Nucleus accumbens (tissue), 56 donors: ENCODE results near the gene TMEM156.
A peak's percentile ranks its signal among the peaks of the same experiment; 100 is the strongest.

Source experiments
- DNase-seq, 56 donors: peaks; one replicate each; lab custom pipeline; 2025; lab: John Stamatoyannopoulos, UW

TMEM156 gene, protein sequence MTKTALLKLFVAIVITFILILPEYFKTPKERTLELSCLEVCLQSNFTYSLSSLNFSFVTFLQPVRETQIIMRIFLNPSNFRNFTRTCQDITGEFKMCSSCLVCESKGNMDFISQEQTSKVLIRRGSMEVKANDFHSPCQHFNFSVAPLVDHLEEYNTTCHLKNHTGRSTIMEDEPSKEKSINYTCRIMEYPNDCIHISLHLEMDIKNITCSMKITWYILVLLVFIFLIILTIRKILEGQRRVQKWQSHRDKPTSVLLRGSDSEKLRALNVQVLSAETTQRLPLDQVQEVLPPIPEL

DNA sequence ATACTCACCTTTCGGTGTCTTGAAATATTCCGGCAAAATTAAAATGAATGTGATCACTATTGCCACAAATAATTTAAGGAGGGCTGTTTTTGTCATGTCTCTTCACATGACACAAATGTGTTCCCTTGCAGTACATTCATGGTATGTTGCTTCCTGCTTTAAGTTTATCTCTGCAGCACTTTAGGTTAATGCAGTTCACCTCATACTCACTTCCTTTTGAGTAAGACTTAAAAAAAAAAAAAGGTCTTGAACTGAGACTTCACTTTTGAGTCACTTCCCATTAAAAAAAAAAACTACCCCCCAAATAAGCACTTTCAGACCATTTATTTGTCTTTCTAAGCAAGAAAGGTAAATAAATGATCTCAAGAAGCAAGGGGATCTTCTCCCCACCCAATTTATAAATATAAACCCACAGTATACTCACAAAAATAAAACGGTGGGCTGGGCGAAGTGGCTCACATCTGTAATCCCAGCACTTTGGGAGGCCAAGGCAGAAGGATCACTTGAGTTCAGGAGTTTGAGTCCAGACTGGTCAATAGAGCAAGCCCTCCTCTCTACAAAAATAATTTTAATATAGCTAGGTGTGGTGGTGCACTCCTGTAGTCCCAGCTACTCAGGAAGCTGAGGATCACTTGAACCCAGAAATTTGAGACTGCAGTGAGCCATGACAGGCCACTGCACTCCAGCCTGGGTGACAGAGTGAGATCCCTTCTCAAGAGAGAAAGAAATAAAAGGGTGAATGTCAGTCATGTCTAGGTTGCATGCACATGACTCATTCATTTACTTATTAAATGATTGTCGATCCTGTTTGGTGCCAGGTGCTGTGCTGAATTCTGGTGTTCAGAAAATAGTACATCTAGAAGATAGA, at the start of gene TMEM156:
Gene TMEM156 (minus strand): TSS at position 192 of the 868 bp plus-strand sequence. CDS start 96 bp downstream, at position 96.
- no peak for DNase-seq

DNA sequence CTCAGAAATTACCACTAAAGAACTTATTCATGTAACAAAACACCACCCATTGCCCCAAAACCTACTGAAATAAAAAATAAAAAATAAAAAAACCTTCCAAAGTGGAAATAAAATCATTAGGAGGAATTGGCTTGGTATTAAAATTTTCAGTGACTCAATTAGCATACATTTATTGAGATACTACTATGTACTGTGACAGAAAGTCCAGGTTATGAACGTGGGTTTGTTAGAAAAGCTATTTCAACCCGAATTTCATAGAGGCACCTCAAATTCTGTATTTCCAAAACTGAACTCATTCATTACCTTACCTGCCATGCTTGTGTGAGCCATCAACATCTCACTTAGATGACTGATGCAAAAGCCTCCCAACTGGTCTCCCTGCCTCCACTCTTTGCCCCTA, 46.6 kb upstream of the TMEM156 start:
- DNase-seq, result no peak

DNA sequence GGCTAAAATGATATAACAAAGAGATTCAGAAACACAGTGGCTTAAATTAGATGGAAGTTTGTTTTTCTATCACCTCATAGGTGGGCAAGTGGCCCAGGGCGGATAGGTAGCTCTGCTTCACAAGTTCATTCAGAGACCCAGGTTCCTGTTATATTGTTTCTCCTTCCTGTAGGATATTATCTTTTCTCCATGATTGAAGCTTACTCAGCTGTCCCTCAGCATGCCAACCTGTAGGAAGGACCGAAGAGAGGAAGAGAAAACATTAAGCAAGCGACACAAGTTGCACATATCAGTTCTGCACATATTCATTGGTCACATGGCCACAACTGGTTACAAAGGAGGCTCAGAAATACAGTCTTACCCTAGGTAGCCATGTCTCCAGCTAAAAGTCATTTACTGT, 36.7 kb upstream of the TMEM156 start:
- DNase-seq, result no peak

DNA sequence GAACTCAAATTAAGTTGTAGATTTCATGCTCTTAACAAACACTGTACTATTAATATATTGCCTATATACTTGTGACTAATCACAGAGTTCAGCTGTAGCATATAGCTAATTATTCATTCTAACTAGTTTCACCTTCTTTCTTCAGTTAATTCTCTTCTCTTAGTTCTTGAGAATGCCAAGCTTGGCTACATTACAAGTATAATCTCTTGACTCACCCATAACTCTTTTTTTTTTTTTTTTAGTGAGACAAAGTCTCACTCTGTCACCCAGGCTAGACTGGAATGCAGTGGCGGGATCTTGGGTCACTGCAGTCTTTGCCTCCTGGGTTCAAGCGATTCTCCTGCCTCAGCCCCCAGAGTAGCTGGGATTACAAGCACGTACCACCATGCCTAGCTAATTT, 35.2 kb upstream of the TMEM156 start:
- no peak for DNase-seq

DNA sequence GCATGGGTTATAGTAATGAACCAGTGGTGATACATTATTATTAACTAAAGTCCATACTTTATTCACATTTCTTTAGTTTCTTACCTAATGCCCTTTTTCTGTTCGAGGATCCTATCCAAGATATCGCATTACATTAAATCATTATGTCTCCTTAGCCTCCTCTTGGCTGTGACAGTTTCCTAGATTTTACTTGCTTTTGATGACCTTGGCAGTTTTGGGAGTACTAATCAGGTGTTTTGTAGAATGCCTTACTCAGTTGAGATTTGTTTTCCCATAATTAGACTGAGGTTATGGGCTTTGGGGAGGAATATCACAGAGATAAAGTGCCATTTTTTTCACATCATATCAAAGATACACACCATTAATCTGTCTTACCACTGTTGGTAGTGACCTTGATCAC, 34.8 kb upstream of the TMEM156 start:
- no peak for DNase-seq

DNA sequence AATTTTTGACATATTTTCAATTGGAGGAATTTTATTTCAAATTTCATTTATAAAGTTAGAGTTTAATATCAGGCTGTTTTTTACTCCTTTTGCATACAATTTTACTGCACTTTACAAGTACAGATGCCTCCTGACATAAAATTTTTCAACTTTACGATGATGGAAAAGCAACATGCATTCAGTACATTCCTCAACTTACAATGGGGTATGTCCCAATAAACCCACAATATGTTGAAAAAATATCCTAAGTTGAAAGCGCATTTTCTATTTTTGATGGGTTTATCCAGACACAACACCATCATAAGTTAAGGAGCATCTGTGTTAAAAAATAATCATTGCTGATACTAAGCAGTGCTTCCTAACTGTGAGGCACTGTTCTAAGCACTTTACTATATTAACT, 34.2 kb upstream of the TMEM156 start:
- DNase-seq, result no peak

DNA sequence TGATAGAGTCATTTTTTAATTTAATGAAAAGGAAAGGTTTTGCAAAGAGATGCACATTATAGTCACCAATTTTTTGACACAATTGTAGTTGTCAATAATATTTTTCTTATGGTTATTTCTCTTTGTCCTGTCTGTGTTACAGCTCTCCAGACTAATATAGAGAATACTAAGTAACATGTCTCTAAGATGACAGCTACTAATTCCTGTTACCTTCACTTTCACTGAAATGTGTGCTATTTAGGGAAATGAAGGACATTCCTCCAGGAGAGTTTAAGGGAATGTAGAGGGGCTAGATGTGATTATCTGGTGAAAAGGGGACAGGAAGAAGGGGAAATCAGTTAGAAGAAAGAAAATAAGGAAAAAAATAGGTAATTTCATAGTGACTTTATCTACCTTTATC, 31.2 kb upstream of the TMEM156 start:
- DNase-seq, result no peak

DNA sequence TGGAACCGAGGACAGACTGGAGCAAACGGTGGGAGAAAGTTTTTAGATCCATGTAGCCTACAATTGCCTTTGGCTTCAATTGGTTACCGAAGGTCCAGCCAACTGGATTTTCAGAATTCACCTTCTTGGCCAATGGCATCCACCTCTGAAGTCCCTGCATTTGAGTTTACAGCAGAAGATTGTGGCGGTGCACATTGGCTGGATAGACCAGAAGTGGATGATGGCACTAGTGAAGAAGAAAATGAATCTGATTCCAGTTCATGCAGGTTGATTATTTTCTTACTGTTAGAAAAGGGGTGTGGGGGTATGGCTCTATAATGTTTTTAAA, 30.5 kb upstream of the TMEM156 start:
- DNase-seq, result peak in 2 of 56 donors; percentile 8 to 17

DNA sequence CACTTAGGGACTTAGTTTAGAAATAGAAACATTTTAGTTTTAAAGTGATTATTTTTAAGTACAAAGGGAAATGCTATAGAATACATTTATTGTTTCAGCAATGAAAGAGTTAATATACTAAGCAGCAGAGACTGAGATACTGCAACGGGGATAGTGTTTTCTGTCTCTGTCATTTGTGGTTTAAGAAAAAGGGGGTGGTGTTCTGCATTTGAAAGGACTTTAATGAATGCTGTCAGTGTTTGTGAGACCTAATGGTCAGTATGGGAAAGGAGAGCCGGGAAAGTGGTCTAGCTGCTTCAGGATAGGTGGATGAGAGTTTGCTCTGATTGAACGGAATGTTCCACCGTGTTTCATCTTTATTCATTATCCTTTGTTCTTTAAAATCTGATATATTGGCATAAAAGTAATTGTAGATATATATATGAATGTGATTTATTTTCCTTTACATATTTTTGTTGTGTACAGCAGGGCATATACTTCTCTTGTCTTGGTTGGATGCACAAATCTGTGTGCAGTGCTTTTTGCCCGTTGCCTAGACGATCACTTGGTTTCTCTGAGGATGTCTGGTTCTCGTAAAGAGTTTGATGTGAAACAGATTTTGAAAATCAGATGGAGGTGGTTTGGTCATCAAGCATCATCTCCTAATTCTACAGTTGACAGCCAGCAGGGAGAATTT, 30.0 kb upstream of the TMEM156 start, which contains the start of gene KLHL5:
Gene KLHL5 (plus strand): TSS at position 139 of the 676 bp plus-strand sequence. CDS start 421 bp downstream, at position 560.
- peak in 1 of 56 donors; percentile 2 for DNase-seq

DNA sequence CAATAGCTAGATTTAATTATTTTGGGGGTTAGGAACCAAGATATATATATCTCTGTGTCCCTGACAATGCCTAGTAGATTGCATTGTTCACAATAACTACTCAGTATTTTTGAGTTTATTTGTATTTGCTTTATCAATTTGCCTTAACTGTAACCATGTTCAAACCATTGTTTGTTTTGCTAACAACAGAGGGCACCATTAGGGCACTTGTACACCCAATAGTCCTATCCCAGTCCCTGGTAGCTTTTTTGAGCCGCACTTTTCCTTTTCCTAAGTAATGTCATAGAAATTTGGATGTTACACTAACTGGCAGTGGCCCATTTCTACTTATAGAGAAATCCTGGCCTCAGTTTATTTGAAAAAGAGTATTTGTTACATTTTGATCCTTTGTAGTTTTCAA, 29.2 kb upstream of the TMEM156 start:
- DNase-seq, result no peak

DNA sequence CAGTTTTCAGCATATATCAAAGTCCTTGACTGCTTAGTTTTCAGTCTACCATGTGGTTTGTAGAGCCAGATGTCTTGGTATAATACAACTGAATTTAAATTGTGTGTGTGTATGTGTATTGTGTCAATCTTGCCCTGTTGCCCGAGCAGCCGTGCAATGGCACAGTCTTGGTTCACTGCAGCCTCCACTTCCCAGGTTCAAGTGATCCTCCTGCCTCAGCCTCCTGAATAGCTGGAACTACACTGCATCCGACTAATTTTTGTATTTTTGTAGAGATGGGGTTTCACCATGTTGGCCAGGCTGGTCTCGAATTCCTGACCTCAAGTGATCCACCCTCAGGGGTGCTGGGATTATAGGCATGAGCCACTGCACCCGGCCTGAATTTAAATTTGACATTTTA, 23.8 kb upstream of the TMEM156 start:
- no peak for DNase-seq

DNA sequence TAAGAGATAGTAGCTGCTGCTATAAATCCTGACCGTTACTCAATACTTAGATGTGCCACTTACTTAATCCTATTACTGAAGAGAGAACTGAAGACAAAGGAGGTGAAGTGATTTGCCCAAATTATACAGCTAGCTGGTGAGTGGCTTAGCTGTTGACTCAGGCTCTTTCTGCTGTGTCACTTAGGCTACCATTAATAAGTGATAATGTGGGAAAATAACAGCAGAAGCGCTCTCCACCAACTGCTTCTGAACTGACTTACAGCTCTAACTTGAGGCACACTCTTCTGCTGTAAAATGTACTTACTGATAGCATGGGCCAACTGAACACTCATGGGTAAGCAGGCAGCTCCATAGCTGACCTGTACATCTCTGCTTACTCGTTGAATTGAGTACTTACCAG, 22.3 kb upstream of the TMEM156 start:
- no peak for DNase-seq

DNA sequence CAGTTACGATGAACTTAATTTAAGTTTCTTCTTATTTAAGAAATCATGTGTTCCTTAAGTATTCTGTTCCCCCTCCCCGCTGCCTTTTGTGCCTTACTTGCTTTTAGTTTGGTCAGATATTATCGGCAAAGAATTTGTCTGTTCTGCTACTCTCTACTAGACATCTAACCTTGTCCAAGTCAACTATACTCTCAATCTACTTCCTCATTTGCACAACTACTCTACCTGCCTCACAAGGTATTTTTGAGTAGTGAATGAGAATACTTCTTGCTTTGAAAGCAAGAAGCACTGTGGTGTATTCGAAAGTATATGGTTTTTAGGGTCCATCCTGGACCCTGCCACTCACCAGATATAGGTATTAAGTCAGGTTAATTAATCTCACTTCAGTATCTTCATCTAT, 21.8 kb upstream of the TMEM156 start:
- DNase-seq, result no peak

DNA sequence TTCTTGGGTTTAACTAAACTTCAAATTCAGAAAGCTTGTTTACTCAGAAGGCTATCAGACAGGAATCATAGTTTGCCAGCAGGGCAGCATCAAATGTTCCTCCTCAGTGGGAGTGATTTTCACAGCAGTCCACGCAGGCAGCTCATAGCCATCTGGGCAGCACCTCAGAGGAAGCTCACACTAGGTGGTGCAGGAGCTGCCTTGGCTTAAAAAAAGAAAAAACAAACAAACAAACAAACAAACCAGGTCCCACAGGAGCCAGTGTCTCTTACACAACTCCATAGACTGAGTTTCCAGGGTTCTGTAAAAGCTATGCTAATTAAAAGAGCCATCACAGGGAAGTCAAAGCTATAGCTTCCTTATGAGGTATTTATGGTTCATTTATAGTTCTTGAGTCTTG, 19.3 kb upstream of the TMEM156 start:
- no peak for DNase-seq

DNA sequence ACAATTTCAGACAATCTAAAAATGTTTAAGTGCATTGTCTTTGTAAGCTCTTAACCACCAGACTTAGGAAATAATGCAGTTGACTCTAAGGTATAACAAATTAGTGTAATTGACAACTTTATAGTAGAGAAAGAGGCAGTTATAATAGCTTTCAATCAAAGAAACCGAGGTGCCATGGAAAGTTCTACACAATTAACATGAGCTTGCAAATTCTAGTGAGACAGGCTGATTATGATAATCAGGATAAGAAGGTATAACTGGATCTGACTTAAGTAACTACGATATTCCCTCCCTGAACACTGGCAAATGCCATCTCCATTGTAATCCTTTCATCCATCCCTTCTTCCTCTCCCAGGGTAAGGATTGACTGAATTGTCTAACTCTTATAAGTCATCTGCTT, 18.4 kb upstream of the TMEM156 start:
- DNase-seq, result no peak

DNA sequence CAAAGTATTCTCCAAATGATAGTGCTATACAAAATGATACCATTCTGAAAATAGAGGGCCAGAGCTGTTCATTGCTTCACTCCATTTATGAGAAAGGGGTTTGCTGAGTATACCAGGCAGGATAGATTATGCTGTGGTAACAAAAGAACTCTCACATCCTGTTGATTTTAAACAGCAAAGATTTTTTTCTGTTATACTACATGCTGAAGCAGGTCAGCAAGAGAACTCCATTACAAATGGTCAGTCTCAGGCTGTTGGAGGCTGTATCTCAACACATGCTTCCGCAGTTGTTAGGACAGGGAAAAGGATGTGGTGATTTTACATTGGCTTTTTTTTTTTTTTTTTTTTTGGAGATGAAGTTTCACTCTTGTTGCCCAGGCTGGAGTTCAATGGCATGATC, 16.1 kb upstream of the TMEM156 start:
- DNase-seq, result no peak

DNA sequence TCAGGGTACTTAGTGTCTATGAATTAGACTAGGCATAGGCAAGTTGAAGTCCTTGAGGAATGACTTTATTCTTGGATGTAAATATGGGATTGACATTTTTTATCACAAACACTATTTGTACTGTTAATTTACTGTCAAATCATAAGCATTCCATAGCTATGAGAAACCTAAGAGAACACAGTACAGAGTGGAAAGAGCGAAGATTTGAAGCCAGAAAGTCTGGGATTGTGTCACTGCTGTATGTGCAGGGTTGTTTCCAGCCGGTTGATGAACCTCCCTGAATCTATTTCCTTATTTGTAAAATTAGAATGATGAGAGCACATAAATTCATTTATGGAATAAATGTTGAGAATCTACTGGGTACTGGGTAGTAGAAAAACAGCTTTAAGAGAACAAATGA, 15.5 kb upstream of the TMEM156 start:
- DNase-seq, result no peak

DNA sequence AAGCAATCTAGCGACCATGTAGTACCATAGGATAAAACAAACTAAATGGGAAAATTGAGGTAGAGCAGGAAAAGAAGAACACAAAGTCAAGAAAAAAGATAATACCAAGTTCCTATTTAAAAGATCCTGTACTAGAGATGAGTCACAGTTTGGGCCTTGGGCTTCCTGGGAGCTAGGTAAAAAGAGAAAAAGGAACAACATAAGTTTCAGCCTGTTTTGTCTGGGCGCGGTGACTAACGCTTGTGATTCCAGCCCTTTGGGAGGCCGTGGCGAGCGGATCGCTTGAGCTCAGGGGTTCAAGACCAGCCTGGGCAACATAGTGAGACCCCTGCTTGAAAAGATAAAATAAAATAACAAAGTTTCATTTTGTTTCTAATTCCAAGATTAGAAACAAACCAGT, 14.0 kb upstream of the TMEM156 start:
- DNase-seq, result no peak

DNA sequence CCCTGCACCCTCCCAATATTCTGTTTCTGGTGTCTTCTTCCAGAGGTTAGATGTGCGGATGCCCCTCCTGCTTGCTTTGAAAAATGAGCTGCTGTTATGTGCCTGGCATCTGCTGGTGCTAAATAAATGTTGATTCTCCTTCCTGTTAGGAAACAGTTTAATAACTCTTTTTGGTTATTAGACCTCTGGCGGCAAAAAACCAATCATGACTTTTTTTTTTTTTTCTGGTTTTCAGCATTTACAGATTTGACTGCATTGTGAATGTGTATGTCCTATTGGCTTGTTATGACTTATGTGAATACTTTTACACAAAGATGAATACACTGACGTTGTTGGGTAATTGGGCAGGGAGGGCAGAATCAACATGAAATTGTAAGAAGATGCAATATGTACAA, 13.6 kb upstream of the TMEM156 start:
- no peak for DNase-seq

DNA sequence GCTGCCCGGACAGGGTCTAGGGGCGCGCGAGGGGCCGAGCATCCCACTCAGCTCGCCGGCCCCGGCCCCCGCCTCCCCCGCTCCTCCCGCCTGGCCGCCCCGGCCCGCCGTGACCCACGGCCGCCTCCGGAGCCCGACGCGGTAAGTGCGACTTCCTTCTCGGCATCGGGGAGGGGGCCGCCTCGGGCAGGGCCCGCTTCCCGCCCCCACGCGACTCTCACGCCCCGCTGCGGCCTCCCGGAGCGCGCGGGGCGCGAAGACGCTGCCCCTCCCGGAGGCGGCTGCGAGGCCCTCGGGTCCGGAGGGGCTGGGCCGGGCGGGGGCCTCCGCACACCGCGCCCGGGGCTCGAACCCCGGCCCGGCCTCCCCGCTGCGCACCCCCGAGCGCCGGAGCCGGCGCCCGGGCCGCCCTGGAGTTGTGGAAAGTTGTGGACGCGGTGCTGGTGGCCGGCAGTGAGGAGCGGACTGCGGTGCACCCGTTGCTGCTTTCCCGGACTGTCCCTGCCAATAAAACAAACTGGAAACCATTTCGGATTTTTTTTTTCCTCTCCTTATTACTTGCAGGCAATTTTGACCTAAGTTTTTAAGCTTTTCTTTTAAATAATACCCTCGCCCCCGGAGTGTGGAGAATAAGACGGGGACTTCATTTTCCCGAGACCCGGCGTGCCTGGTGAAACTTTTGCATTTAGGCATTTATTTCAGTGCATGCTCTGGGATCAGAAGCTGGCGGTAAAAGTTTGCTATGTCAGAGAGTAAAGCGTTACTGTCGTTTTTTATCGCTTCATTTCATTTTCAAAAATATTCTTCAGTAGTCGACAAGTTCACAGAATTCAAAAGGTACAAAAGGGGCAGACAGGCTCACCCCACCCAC, 13.0 kb upstream of the TMEM156 start:
- DNase-seq, result peak in 20 of 56 donors; percentile 11 to 77 (median 52)
